Left lobe of liver (tissue), 2 donors: ENCODE data around the gene RO60. TPM values are rescaled to one million over a fixed set of nuclear protein-coding genes. Genes with fewer than 3 reads are reported as not detected.
"Not testable (repeated sequence)": the region's sequence is repeated elsewhere in the genome, so short reads cannot be mapped to it uniquely, and the experiment has no call there.

Source experiments
- ATAC-seq: fragments of 200-7000 bp; cut with Tn5 transposase; one replicate; pipeline ENCODE4 v1.9.1; 2020; ENCODE audit warnings: mild to moderate bottlenecking, moderate library complexity
- DNase-seq: peaks from one replicate; pipeline ENCODE4 v3.0.0-alpha.2; 2020; ENCODE audit warnings: low spot score
- total RNA-seq: library from RNA; stranded (reverse); gene quantifications from one replicate; pipeline ENCODE4 v1.2.1, GENCODE V29; 2021
- donor health status: DM: no; HTN: no; CAD: no; lungs with moderate emphysema.
- donor health status: DM: no; HTN: yes; CAD: no.

Gene RO60
- total RNA-seq = 21.4 TPM

GRCh38 chr1:193059282-193060114 is at the start of gene RO60, which contains the start of gene UCHL5:
Gene RO60, plus strand, starts transcription at chr1:193059612. Its CDS starts 9,443 bp downstream, at chr1:193069055.
Gene UCHL5, minus strand, starts transcription at chr1:193059360. Its CDS starts 100 bp downstream, at chr1:193059260.
- peak; percentile 94 for ATAC-seq

GRCh38 chr1:193011406-193011805 is 48.0 kb upstream of the RO60 start:
- DNase-seq (no peak), ATAC-seq (no peak)

More at GRCh38 chr1:193059282-193060114, at the start of gene RO60, which contains the start of gene UCHL5:
- DNase-seq = peak; percentile 98

GRCh38 chr1:193013005-193013404 is 46.4 kb upstream of the RO60 start:
- no peak for DNase-seq
- no peak for ATAC-seq

DNA sequence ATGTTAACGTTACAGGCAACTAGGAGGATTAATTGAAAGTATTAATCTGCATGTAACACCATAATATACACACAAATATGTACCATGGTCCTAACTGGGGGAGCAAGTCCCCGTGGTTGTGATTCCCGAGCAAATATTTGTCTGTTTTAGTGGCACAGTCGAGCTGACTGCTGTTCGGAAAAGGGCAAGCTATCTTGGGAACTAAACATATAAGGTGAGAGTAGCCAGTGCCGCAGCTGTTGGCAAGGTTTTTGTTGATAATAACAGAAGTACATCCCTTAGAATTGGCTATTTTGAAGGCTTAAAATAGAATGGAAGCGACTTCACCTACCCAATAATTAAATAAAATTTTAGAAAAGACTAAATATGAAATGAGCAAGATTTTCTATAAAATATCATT is 45.7 kb upstream of the RO60 start:
- DNase-seq (no peak), ATAC-seq (no peak)

GRCh38 chr1:193014400-193014799 is 45.0 kb upstream of the RO60 start:
- no peak for ATAC-seq
- no peak for DNase-seq

DNA sequence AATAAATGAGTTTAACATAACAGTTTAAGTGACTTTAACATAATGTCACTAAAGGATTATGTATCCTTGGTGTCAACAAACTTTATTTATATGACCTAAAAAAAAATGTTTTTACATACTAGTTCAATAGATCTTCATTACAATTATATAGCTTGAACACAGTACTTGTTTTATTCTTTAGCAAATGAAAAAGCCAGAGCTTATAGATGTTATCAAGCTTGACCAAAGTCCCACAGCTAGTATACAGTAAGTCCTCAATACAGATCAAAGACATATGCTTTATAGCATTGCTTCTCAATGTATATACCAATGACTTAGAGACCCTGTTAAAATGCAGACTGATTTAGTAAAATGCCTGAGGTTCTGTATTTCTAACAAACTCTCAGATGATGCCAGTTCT is 42.6 kb upstream of the RO60 start:
- ATAC-seq (no peak), DNase-seq (no peak)

- DNase-seq (no peak), ATAC-seq (peak; percentile 83)
These were observed 39.9 kb upstream of the RO60 start for GRCh38 chr1:193019442-193020026.

- ATAC-seq (peak; percentile 99), DNase-seq (peak; percentile 46)
These were observed 34.2 kb upstream of the RO60 start for GRCh38 chr1:193025218-193025617.

GRCh38 chr1:193030280-193030679 is 29.1 kb upstream of the RO60 start:
- ATAC-seq (no peak), DNase-seq (no peak)

DNA sequence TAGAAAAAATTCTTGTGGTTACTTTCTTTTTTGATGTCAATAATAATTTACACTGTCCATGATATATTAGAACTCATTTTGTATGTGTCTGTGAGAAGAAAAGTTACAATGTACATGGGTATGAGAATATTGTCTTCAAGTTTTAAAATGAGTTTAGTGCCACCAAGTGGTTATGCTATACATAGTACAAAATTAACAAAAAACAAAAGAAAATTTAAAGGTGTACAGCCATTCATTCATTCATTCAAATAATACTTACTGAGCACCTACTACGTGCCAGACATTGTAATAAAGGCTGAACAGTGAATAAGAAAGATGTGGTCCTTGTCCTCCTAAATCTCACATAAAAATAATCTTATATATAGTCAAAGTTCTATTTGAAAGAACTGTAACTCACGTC is 28.0 kb upstream of the RO60 start:
- DNase-seq = no peak
- peak; percentile 42 for ATAC-seq

- not testable (repeated sequence) for ATAC-seq, DNase-seq
These were observed 26.6 kb upstream of the RO60 start for GRCh38 chr1:193032643-193033427.

DNA sequence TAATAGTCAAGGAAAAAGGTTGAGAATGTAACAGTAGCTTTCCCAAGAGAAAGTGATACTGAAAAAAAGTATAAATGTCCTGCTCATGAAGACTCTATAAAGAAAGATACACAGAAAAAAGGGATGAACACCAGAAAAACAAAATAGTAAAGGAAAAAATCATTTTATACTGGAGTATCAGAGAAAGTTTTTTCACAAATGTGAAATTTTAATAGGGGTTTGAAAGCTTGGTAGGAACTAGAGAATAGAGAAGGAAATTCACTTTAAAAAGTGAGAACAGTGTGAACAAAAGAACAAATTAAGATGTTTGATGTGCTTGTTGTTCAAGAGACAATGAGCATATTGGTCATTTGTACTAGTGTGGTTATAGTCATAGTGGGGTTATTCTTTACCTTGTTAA is 25.8 kb upstream of the RO60 start:
- ATAC-seq (no peak), DNase-seq (no peak)

- ATAC-seq (peak; percentile 75), DNase-seq (no peak)
These were observed 22.9 kb upstream of the RO60 start for GRCh38 chr1:193036337-193037047.

DNA sequence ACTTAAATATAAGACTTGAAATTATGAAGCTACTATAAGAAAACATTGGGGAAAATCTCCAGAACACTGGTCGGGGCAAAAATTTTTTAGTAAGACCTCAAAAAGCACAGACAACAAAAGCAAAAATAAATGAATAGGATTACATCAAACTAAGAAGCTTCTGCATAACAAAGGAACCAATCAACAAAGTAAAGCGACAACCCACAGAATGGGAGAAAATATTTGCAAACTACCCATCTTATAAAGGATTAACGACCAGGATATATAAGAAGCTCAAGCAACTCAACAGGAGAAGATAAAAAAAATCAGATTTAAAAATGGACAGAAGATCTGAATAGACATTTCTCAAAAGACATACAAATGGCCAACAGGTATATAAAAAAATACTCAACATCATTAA is 19.4 kb upstream of the RO60 start:
- no peak for ATAC-seq
- DNase-seq = no peak

GRCh38 chr1:193042766-193043691 is 16.4 kb upstream of the RO60 start:
- DNase-seq (no peak), ATAC-seq (no peak)

DNA sequence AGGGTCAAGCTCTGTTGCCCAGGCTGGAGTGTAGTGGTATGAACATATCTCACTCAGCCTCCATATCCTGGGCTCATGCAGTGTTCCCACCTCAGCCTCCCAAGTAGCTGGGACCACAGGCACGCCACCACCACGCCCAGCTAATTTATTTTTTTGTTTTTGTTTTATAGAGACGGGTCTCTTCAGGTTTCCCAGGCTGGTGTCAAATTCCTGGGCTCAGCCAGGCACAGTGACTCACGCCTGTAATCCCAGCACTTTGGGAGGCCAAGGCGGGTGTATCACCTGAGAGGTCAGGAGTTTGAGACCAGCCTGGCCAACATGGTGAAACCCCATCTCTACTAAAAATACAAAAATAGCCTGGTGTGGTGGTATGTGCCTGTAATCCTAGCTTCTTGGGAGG is 10.5 kb upstream of the RO60 start:
- not testable (repeated sequence) for DNase-seq, ATAC-seq

DNA sequence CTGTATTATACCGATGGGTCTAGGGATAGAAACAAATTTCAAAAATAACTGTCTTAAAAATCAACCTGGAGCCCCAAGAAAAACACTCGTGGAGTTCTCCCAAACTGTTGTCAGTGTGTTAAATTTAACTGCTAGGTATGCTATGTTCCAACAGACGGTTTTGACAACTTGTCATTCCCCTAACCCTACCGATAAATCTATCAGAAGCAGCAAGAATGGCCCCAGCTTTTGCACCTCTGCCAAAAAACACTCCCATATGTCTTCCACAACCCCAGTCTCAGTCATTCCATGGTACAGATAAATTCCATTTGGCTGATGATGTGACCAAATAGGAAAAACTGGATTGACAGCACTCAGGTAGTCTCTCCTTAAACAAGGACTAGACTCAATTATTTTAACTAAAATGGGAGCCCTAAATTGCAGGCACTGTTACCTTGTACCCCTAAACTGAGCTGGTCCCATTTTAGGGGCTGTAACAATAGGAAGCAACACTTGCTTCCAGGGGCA is 5.2 kb upstream of the RO60 start:
- ATAC-seq = no peak
- DNase-seq = no peak

GRCh38 chr1:193058529-193059281 is 707 bp upstream of the RO60 start:
- ATAC-seq (peak; percentile 35), DNase-seq (peak; percentile 51)

GRCh38 chr1:193060115-193060403 is 647 bp downstream of the RO60 start:
- ATAC-seq = no peak
- DNase-seq = no peak
